ENCODE measurements around the gene EEFSEC. TPM values are rescaled to one million over a fixed set of nuclear protein-coding genes. Genes with fewer than 3 reads are reported as not detected.

Gene EEFSEC
- total and polyA plus RNA-seq, 2 of the 8 experiments (the other 6 are each of a cell fraction or from before 2014, with no cell fraction given) = 13.1 to 19.8 TPM

GRCh38 chr3:128329491-128330213, 176.4 kb downstream of the EEFSEC start:
- no peak for FAIRE-seq
- TF ChIP-seq USF2 (IDR thresholded peaks at IDR 0.05; ENCODE audit: low read length) = no peak
- no peak for TF ChIP-seq JUND (IDR thresholded peaks at IDR 0.05; ENCODE audit: low read length)
- no peak for TF ChIP-seq SP2 (IDR thresholded peaks at IDR 0.05; ENCODE audit: low read length)
- no peak for TF ChIP-seq BRCA1 (IDR thresholded peaks at IDR 0.05; ENCODE audit: low read depth, low read length)
- no peak for TF ChIP-seq MAFK (IDR thresholded peaks at IDR 0.05; ENCODE audit: low read depth, low read length)
- TF ChIP-seq NANOG (IDR thresholded peaks at IDR 0.05; ENCODE audit: insufficient read depth, low read depth, low read length, poor library complexity, severe bottlenecking) = no peak
- TF ChIP-seq RXRA (IDR thresholded peaks at IDR 0.05; ENCODE audit: insufficient read depth, low read depth, low read length) = no peak
- no peak for TF ChIP-seq ATF3 (IDR thresholded peaks at IDR 0.05; ENCODE audit: insufficient read depth, low read depth, low read length)
- no peak for TF ChIP-seq MAX (IDR thresholded peaks at IDR 0.05)
- TF ChIP-seq TAF1 (IDR thresholded peaks at IDR 0.05; ENCODE audit: low read depth, low read length) = no peak
- TF ChIP-seq SIX5 (IDR thresholded peaks at IDR 0.05; ENCODE audit: low read depth, low read length) = no peak

More at GRCh38 chr3:128329491-128330213, 176.4 kb downstream of the EEFSEC start:
- Histone ChIP-seq H3K27ac (ENCODE audit: low read depth, low read length) (no peak overlapping the region), H3K79me1 (ENCODE audit: low read depth, low read length) (no peaks in the 10 kb centered on the region; the same call in 1 of the 2 replicates), H2BK15ac (ENCODE audit: low read length) (no peak overlapping the region), H4K20me1 (replicated peaks in 1 of 2; ENCODE audit: control insufficient read depth in 1 of 2, insufficient read depth in 2 of 2, low read length in 2 of 2) (no peaks in the 10 kb centered on the region), H3K9ac (replicated peaks in 1 of 4; ENCODE audit: extremely low read depth in 1 of 4, low read depth in 3 of 4, low read length in 3 of 4) (no peak overlapping the region), H3K18ac (ENCODE audit: extremely low read depth, low read length) (no peak overlapping the region), H3K27me3 (replicated peaks in 1 of 4; ENCODE audit: control insufficient read depth in 3 of 4, extremely low read depth in 1 of 4, insufficient read depth in 3 of 4, low read length in 3 of 4) (no peaks in the 10 kb centered on the region), H3K4me1 (replicated peaks in 1 of 4; ENCODE audit: control insufficient read depth in 3 of 4, insufficient read depth in 4 of 4, low read length in 3 of 4) (peaks cover 0 to 4% (median 1%) of the 10 kb centered on the region in 4 experiments; a peak in 2 of 7 replicates), H3K23ac (ENCODE audit: insufficient read length) (no peak overlapping the region), H3K9me3 (ENCODE audit: insufficient read depth in 2 of 2, low read depth in 1 of 2, low read length in 1 of 2) (no peaks in the 10 kb centered on the region), H3K14ac (ENCODE audit: insufficient read length) (no peak overlapping the region), H3K23me2 (ENCODE audit: low read depth, low read length) (no peaks in the 10 kb centered on the region), H4K8ac (ENCODE audit: extremely low read depth, insufficient read depth, low read length) (no peak overlapping the region), H3K56ac (replicated peaks; ENCODE audit: insufficient read length, low read depth, low read length) (no peak overlapping the region), H2AFZ (ENCODE audit: low read length) (no peak overlapping the region), H2BK20ac (ENCODE audit: low read length) (no peak overlapping the region), H2BK120ac (replicated peaks; ENCODE audit: low read depth, low read length) (no peak overlapping the region), H4K91ac (replicated peaks; ENCODE audit: insufficient read length, low read length) (no peak overlapping the region), H3K79me2 (ENCODE audit: control insufficient read depth in 1 of 2, insufficient read depth in 2 of 2, low read length in 2 of 2) (no peaks in the 10 kb centered on the region), H2BK12ac (ENCODE audit: low read depth, low read length) (no peak overlapping the region), H2BK5ac (ENCODE audit: low read depth, low read length) (no peak overlapping the region), H3K4ac (replicated peaks; ENCODE audit: insufficient read length, low read depth, low read length) (no peak overlapping the region), H4K5ac (ENCODE audit: insufficient read length, low read depth, low read length) (no peak overlapping the region), H3K4me2 (ENCODE audit: insufficient read depth in 1 of 2, low read depth in 2 of 2, low read length in 2 of 2) (no peak overlapping the region), H3K36me3 (ENCODE audit: control insufficient read depth in 2 of 4, insufficient read depth in 4 of 4, low read length in 3 of 4) (no peaks in the 10 kb centered on the region), H3K4me3 (ENCODE audit: extremely low read depth in 1 of 4, insufficient read depth in 2 of 4, low read depth in 3 of 4, low read length in 4 of 4) (no peak overlapping the region), H2AK5ac (ENCODE audit: low read depth, low read length) (no peak overlapping the region)
- WGBS, 2 experiments (ENCODE audit: extremely low coverage in 1 of 2, insufficient coverage in 1 of 2, insufficient read length in 1 of 2, insufficient replicate concordance in 2 of 2, low coverage in 1 of 2, low lambda C conversion rate in 2 of 2, missing lambda C conversion rate in 1 of 2) = 86% methylated on average over 6 of the region's 6 CpGs; no CpG with 5 or more reads in 1 of the 2 experiments
- CTCF ChIA-PET (ENCODE audit: partially characterized antibody) = interaction anchor here (0.6 to 2.0 kb wide), 12 partner anchors 8 to 414 kb away, joined by 3 to 9 read pairs (median 4); no protein-coding TSS in a partner anchor
- POLR2A ChIA-PET (ENCODE audit: partially characterized antibody) = interaction anchor here (0.6 kb wide), 1 partner anchor 53 kb away, joined by 3 read pairs; no protein-coding TSS in a partner anchor
- DNase-seq (ENCODE audit: low read depth in 1 of 2, low spot score in 2 of 2) = no peak
